ENCODE measurements around the gene ANKRD13D.
A peak's percentile ranks its signal among the peaks of the same experiment; 100 is the strongest.

ANKRD13D gene

DNA sequence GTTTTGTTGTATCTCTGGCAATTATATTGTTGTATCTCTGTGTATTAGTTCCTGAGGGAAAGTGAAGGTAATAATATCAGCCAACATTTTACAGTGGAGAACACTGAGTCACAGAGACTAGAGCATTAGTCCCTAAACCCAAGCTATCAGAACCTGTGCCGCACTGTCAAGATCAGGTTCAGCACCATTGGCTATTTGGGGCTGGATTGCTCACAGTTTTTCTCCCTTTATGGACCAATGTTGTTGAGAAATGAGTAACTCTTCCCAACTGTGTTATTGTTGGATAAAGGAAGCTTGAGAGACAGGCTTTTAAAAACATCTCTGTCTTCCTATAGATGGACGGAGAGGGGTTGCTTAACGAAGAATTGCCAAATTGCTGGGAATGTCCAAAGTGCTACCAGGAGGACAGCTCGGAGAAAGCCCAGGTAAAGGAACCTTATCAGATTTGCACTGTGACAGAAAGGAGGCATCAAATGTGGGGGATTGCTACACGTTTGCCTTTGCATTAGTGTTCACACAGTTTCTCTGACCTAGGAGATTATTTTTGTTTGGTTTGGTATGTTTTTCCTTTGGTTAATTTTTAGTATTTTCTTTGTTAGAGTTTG, 41.1 kb upstream of the ANKRD13D start:
- TF ChIP-seq, protein P1, sequence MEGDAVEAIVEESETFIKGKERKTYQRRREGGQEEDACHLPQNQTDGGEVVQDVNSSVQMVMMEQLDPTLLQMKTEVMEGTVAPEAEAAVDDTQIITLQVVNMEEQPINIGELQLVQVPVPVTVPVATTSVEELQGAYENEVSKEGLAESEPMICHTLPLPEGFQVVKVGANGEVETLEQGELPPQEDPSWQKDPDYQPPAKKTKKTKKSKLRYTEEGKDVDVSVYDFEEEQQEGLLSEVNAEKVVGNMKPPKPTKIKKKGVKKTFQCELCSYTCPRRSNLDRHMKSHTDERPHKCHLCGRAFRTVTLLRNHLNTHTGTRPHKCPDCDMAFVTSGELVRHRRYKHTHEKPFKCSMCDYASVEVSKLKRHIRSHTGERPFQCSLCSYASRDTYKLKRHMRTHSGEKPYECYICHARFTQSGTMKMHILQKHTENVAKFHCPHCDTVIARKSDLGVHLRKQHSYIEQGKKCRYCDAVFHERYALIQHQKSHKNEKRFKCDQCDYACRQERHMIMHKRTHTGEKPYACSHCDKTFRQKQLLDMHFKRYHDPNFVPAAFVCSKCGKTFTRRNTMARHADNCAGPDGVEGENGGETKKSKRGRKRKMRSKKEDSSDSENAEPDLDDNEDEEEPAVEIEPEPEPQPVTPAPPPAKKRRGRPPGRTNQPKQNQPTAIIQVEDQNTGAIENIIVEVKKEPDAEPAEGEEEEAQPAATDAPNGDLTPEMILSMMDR (IDR thresholded peaks at IDR 0.05): no peak
- TF ChIP-seq ZFX (IDR thresholded peaks at IDR 0.05; ENCODE audit: borderline replicate concordance): no peak
- peak overlapping the region; percentile 79 for H3K27ac ChIP-seq

GRCh38 chr11:67248653-67249052, 40.5 kb upstream of the ANKRD13D start:
- peak overlapping the region; percentile 79 for H3K27ac ChIP-seq
- TF ChIP-seq ZFX (IDR thresholded peaks at IDR 0.05; ENCODE audit: borderline replicate concordance): no peak
- TF ChIP-seq, protein P1 (IDR thresholded peaks at IDR 0.05): no peak

- TF ChIP-seq, protein P1 (IDR thresholded peaks at IDR 0.05): no peak
- TF ChIP-seq ZFX (IDR thresholded peaks at IDR 0.05; ENCODE audit: borderline replicate concordance): no peak
- H3K27ac ChIP-seq: no peak overlapping the region
These were observed 38.8 kb upstream of the ANKRD13D start for GRCh38 chr11:67250059-67251043.

- TF ChIP-seq ZFX (IDR thresholded peaks at IDR 0.05; ENCODE audit: borderline replicate concordance): no peak
- TF ChIP-seq, protein P1 (IDR thresholded peaks at IDR 0.05): no peak
- H3K27ac ChIP-seq: peak overlapping the region; percentile 17; the same call in 1 of the 2 replicates
These were observed 37.3 kb upstream of the ANKRD13D start for GRCh38 chr11:67251841-67252240.

DNA sequence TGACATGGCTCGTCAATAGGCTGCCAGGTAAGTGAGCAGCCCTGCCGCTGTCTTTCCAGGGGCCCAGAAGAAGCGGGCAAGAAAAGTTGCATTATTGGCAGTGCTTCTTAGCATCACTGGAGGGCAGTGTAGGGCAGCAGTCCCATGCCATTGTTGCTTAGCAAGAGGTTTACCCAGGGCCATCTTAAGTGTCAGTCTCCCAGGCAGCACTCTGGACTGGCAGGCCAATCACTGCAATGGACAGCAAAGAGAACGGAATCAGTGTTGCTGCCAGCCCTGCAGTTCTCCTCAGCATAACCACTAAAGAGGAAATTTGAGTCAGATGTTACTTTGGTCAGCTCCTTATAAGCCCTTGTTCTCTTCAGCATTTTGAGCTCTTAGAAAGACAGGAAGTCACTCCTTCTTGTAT, 36.3 kb upstream of the ANKRD13D start:
- peak overlapping the region; percentile 17; the same call in 1 of the 2 replicates for H3K27ac ChIP-seq
- TF ChIP-seq, protein P1 (IDR thresholded peaks at IDR 0.05): peak; percentile 70
- TF ChIP-seq ZFX (IDR thresholded peaks at IDR 0.05; ENCODE audit: borderline replicate concordance): no peak

GRCh38 chr11:67253872-67254624, 35.1 kb upstream of the ANKRD13D start:
- no peak overlapping the region for H3K27ac ChIP-seq
- TF ChIP-seq, protein P1 (IDR thresholded peaks at IDR 0.05): no peak
- no peak for TF ChIP-seq ZFX (IDR thresholded peaks at IDR 0.05; ENCODE audit: borderline replicate concordance)
